Prostate gland (tissue), 2 donors: ENCODE data around the gene DGKI. TPM values are rescaled to one million over a fixed set of nuclear protein-coding genes. Genes with fewer than 3 reads are reported as not detected.
A peak's percentile ranks its signal among the peaks of the same experiment; 100 is the strongest.

Experiments used
- DNase-seq: peaks from one replicate; pipeline ENCODE4 v3.0.0-alpha.2; 2019; ENCODE audit warnings: low spot score
- H3K27ac ChIP-seq, 2 donors: fragments of 200-600 bp; sonication (generic); 2 replicates each; pipeline ENCODE4 v1.5.1; 2017 to 2019
- H3K27me3 ChIP-seq: fragments of 200-600 bp; sonication (generic); replicated peaks from 2 replicates; pipeline ENCODE4 v1.5.1; 2019; ENCODE audit not compliant: insufficient read depth
- H3K36me3 ChIP-seq, 2 donors: fragments of 200-600 bp; sonication (generic); 1 replicate in 1 of 2; 2 replicates in 1 of 2; pipeline versions ENCODE4 v1.5.1 to v1.8.1; 2017 to 2019
- H3K4me1 ChIP-seq: fragments of 200-600 bp; sonication (generic); replicated peaks from 2 replicates; pipeline ENCODE4 v1.5.1; 2019
- H3K4me3 ChIP-seq, 2 donors: fragments of 200-600 bp; sonication (generic); 2 replicates each; pipeline ENCODE4 v1.5.1; 2017 to 2019
- H3K9me3 ChIP-seq: fragments of 200-600 bp; sonication (generic); 2 replicates; pipeline ENCODE4 v1.5.1; 2017
- POLR2A ChIP-seq: fragments of 450-650 bp; IDR thresholded peaks from one replicate; pipeline ENCODE4 v1.6.1; 2016; ENCODE audit warnings: antibody characterized with exemption, mild to moderate bottlenecking
- POLR2AphosphoS5 ChIP-seq: sonication (generic); formaldehyde crosslinking; IDR thresholded peaks from one replicate; pipeline ENCODE4 v1.6.1; 2017; ENCODE audit warnings: antibody characterized with exemption
- WGBS: methylation state at CpG from one replicate; pipeline ENCODE4 v1.1.5; 2018; 5-methylcytosine and 5-hydroxymethylcytosine counted together
- intact Hi-C: fragments of 100-400 bp; cut with DNase I; formaldehyde crosslinking; loops from one replicate; pipeline ENCODE4 v1.14.2; 2022
- total RNA-seq, 2 donors: library from RNA; depleted of rRNA; stranded (reverse); fragments of >200 nt; gene quantifications; one replicate each; pipeline ENCODE4 v1.1.0, GENCODE V29; 2016
- TF ChIP-seq, protein P1 (sequence below), 4 experiments: fragments of 200-600 bp in 2 of 4; fragments of 450-650 bp in 2 of 4; sonication (generic) in 2 of 4; IDR thresholded peaks; 1 replicate in 3 of 4; 2 replicates in 1 of 4; pipeline ENCODE4 v1.5.1; 2016 to 2019; ENCODE audit warnings: antibody characterized with exemption in 4 of 4, mild to moderate bottlenecking in 2 of 4, moderate library complexity in 2 of 4

The DGKI gene
- total RNA-seq, result 1 to 10 TPM in 1 of 2 donors, under 1 TPM in 1; 0.32 to 1.5 TPM

DNA sequence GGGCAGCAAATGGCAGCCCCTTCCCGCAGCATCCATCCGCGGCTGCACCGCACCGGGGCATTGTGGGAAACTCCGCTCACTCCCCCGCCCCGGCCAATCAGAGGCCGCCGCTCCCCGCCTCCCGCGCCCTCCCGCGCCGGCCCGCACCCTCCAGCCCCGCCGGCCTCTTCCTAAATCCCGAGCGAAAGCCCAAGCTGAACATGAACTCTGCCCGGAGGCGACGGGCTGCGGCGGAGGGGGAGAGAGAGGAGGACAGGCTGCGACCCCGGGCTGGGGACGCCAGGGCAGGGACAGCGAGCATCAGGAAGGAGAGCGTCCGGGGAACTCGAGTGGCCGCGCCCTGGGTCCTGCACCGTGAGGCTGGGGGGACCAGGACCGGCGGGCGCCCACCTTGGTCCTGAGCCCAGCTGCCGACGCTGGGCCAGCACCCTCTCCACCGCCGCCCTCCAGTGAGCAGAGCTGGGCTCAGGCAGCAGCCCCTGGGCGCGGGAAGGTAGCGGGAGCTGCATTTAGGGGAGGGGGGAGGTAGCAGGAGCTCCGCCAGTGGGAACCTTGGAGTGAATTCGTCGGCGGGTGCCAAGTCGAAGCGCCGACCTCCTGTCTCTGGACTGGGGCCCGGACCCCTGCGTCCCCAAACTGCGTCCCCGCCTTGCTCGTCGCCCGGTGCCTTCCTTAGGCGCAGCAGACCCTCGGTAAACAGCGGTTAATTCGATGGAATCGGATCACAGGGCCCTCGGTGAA is at the start of gene DGKI:
DGKI (minus strand) TSS at position 148 of the 741 bp plus-strand sequence.
- H3K4me1 ChIP-seq, result no peaks in the 10 kb centered on the region
- H3K4me3 ChIP-seq, result peak within 1 kb of the TSS; percentile 12 to 17
- intact Hi-C loops, result no loop called here
- no peaks in the 10 kb centered on the region for H3K9me3 ChIP-seq
- H3K27ac ChIP-seq, result no peak within 1 kb of the TSS
- TF ChIP-seq POLR2AphosphoS5 (no peak), POLR2A (no peak)
- TF ChIP-seq, protein P1, sequence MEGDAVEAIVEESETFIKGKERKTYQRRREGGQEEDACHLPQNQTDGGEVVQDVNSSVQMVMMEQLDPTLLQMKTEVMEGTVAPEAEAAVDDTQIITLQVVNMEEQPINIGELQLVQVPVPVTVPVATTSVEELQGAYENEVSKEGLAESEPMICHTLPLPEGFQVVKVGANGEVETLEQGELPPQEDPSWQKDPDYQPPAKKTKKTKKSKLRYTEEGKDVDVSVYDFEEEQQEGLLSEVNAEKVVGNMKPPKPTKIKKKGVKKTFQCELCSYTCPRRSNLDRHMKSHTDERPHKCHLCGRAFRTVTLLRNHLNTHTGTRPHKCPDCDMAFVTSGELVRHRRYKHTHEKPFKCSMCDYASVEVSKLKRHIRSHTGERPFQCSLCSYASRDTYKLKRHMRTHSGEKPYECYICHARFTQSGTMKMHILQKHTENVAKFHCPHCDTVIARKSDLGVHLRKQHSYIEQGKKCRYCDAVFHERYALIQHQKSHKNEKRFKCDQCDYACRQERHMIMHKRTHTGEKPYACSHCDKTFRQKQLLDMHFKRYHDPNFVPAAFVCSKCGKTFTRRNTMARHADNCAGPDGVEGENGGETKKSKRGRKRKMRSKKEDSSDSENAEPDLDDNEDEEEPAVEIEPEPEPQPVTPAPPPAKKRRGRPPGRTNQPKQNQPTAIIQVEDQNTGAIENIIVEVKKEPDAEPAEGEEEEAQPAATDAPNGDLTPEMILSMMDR (IDR thresholded peaks at IDR 0.05), result no peak
- no peak for DNase-seq
- H3K36me3 ChIP-seq, result no peaks in the 10 kb centered on the region
- no peaks in the 10 kb centered on the region for H3K27me3 ChIP-seq
- WGBS, result 3% methylated on average over 51 of the region's 66 CpGs

DNA sequence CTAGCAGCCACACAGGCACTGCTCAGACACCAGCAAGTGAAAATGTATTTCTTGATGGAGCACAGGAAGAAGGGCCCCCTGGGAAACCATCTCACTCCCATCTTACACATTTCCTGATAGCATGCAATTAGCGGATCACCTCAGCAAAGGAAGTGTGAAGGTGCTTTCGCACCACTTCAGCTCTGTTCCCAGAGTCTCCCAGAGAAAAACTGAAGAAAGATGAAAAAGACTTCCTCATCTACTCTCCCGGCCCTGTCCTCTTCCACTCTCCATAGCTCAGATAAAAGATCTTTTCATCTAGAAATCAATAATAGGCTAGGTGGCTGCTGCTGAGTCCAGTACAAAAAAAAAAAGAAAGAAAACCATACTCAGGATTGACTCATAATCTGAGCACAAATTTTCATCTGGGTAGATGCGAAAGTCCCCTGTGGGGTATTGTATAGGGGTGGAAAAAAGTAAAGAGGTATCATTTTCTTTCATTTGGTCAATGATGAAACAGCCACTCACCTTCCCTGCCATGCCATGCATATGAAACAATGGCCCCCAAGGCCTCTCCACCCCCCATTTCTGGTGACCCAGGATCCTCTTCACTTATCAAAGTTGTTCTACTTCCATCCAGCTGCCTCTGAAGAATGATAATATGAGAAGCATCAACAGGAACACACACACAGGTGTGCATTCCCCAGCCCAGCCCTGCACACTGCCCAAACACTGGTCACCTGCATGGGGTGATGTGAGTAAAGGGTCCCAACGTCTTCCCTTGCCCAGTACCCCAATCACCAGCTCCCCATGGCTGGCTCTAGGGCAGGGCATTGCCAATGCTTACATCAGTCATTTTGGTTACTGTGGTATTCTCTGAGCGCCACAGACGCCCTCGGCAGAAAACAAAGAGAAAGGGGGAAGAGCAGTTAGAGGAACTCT is 48.8 kb upstream of the DGKI start:
- intact Hi-C loops, result no loop called here
- DNase-seq, result no peak
- Histone ChIP-seq H3K27me3 (no peaks in the 10 kb centered on the region), H3K36me3 (peaks cover 0 to 7% of the 10 kb centered on the region in 2 donors), H3K4me1 (no peaks in the 10 kb centered on the region), H3K27ac (no peak overlapping the region), H3K9me3 (no peaks in the 10 kb centered on the region), H3K4me3 (no peak overlapping the region)
- TF ChIP-seq POLR2AphosphoS5 (no peak), POLR2A (no peak)
- TF ChIP-seq, protein P1 (IDR thresholded peaks at IDR 0.05), result no peak
- 73% methylated on average over 8 of the region's 8 CpGs for WGBS

DNA sequence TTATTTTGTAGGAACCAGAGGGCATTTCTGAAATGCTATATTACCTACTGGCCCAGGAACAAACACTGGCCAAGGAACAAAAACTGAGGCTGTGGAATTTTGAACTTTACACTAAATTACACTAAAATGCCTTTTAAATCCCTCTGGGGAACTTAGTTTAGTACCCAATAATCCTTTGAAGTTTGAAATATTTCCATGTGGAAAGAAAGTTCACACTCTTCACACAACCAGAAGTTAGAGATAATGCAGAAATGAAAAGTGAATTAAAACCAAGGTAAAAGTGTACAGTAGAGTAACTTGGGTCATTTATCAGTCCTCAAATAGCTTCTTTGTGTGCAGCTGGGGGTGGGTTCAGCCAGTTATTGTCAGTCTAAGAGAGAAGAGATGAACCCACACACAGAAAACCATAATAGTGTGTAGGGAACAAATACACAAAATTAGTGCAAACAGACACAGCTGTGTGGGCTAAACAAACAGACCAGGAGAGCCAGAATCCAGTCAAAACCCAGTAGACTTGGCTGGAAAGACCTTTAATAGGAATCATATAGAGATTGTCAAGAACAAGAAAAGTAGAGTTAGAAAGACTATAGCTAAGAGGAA is 46.5 kb upstream of the DGKI start:
- Histone ChIP-seq H3K27ac (no peak overlapping the region), H3K4me1 (no peaks in the 10 kb centered on the region), H3K27me3 (no peaks in the 10 kb centered on the region), H3K36me3 (peaks cover 0 to 7% of the 10 kb centered on the region in 2 donors), H3K4me3 (no peak overlapping the region), H3K9me3 (no peaks in the 10 kb centered on the region)
- TF ChIP-seq POLR2AphosphoS5, result no peak
- TF ChIP-seq POLR2A, result no peak
- TF ChIP-seq, protein P1 (IDR thresholded peaks at IDR 0.05), result no peak
- no peak for DNase-seq
- intact Hi-C loops, result no loop called here

DNA sequence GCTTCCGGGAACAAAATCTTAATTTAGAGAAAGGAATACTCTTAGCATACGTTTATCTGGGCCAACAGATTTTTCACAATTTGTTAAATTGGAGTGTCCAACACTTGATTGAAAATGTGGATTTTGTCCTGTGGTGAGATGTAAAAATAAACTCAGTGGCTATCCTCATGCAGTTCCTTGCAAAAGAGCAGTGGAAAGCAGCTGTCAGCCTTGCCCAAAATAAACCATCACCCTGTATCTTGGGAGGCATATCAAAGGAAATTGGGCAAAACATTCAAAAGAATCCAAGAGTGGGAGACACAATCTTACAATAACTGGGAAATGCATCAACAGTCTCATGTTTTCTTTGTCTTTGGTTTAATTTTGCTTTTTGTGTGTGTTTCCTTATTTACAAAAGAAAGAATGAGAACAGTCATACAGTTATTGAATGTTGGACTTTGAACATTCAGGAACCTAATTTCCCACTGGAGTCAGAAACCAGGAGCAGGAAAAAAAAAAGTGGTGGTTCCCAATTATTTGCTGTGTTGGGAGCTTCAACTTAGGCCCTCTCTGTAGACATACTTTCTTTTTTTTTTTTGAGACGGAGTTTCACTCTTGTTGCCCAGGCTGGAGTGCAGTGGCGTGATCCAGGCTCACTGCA is 44.4 kb upstream of the DGKI start:
- Histone ChIP-seq H3K4me1 (no peaks in the 10 kb centered on the region), H3K4me3 (no peak overlapping the region), H3K27me3 (no peaks in the 10 kb centered on the region), H3K9me3 (no peaks in the 10 kb centered on the region), H3K36me3 (peaks cover 0 to 7% of the 10 kb centered on the region in 2 donors), H3K27ac (no peak overlapping the region)
- WGBS, result 71% methylated on average over 4 of the region's 4 CpGs
- intact Hi-C loops, result no loop called here
- DNase-seq, result no peak
- no peak for TF ChIP-seq POLR2A
- TF ChIP-seq POLR2AphosphoS5, result no peak
- TF ChIP-seq, protein P1 (IDR thresholded peaks at IDR 0.05), result no peak
